HG03571 (cell line): ENCODE results near the gene PEAK3.

Experiments used
- ATAC-seq: cut with Tn5 transposase; IDR thresholded peaks from one replicate; pipeline ENCODE4 v1.9.1; 2021; ENCODE audit not compliant: unreplicated experiment

Gene PEAK3, protein sequence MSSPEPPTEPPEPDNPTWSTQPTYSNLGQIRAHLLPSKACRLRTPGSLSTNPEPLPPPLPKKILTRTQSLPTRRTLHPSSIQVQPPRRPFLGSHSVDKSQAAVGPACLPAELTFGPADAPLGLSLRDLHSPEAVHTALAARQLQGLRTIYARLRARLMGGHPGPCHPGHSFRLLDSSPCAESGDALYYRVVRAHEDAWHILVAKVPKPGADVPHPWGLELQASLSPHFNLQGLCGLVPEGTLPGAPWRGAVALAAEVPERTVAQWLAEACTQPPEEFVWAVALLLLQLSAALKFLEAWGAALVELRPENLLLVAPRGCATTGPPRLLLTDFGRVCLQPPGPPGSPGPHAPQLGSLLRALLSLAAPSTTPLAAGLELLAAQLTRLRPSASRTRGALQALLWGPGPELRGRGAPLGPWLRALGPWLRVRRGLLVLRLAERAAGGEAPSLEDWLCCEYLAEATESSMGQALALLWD

DNA sequence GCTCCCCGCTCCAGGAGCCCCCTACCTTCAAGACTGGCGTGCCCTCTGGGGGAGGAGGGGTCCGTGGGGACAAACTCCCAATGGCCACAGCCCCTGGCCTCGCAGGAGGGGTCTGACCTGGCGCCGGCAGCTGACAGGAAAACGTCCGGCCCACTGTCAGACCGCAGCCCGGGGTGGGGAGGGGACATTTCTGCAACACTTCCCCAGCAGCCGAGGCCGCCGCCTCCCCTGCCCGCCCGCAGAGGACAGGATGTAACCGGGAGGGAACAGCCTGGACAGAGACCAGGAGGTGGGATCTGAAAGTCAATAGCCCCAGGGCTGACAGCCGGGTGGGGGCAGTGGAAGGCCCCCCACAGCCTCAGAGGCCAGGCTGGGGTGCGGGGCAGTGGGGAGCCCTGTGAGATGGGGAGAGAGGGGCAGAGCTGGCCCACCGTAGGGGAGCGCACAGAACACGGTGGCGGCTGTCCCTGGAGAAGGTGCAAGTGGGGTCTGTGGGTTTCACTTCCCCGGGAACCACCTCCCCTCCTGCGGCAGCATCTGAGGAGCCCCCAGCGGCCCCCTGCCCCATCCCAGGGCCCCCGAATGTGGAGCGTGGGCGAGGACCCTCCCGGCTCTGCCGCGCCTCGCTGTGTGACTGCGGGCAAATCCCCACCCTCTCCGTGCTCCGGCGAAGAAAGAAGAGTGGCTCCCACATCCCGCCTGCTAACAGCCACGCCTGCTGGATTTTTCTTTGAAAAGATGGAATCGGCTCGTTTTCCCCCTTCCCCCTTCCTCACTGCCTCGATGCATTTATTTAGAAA is at the start of gene PEAK3:
Gene PEAK3, minus strand, starts transcription at position 114 of the 800 bp plus-strand sequence. CDS start 1,244 bp downstream, outside the sequence.
- ATAC-seq = no peak

DNA sequence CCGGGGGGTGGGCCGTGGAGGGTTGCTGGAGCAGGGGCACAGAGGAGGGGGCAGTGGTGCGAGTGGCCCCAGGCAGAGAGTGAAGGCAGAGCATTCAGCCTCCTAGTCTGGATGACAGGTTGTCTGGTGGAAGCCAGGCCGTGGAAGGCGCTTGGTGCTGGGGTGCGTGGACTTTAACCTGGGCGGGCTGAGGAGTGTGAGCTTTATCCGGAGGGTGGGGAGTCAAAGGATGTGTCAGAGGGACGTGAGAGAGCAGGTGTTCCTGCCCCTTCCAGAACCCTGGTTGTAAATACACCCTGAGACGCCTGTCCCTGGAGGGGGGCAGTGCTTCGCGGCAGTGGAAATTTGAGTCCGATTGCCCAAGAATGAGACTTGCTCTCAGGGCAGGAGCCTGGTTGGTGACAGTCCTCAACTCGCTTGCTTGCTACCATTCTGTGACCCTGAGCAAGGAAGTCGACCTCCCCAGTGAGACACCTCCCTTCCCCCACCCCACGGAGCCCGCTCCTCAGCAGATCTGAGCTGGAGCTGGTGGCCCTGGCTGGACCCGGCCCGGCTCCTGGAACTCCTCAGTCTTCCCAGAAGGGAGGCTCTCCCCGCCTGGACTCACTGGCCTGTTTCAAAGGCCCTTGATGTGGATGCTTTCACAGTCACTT is 48.8 kb upstream of the PEAK3 start:
- no peak for ATAC-seq

GRCh38 chr19:2330255-2330631 is 48.3 kb upstream of the PEAK3 start:
- ATAC-seq = no peak

DNA sequence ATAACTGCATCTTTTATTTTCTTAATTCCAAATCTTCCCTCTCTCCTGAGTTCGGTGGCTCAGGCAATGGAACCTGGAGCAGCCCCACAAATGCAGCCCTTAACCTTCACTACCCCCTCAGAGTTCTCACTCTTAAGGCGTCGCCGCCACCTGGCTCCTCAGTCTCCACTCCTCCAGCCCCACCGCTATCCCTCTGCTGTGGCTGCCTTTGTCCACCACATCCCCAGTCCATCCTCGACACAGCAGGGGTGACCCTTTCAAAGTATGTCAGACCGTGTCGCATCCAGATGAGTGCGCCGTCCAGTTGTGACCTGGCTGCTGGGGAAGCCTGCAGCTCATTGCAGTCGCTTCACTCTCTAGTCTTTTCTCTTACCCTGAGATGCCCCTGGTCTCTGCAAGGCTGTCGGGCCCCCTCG is 47.5 kb upstream of the PEAK3 start:
- no peak for ATAC-seq

- no peak for ATAC-seq
Measured at GRCh38 chr19:2329149-2329478, 47.1 kb upstream of the PEAK3 start.

- ATAC-seq = peak; percentile 60
Measured at GRCh38 chr19:2328401-2329148, 46.6 kb upstream of the PEAK3 start, which contains the start of the genes LSM7 and SPPL2B. LSM7 (minus strand) TSS chr19:2328586; CDS start chr19:2328566, 20 bp downstream. SPPL2B (plus strand) TSS chr19:2328684; CDS start chr19:2328710, 26 bp downstream.

GRCh38 chr19:2327773-2328400 is 45.9 kb upstream of the PEAK3 start:
- ATAC-seq = no peak

GRCh38 chr19:2326699-2327360 is 44.9 kb upstream of the PEAK3 start:
- no peak for ATAC-seq

DNA sequence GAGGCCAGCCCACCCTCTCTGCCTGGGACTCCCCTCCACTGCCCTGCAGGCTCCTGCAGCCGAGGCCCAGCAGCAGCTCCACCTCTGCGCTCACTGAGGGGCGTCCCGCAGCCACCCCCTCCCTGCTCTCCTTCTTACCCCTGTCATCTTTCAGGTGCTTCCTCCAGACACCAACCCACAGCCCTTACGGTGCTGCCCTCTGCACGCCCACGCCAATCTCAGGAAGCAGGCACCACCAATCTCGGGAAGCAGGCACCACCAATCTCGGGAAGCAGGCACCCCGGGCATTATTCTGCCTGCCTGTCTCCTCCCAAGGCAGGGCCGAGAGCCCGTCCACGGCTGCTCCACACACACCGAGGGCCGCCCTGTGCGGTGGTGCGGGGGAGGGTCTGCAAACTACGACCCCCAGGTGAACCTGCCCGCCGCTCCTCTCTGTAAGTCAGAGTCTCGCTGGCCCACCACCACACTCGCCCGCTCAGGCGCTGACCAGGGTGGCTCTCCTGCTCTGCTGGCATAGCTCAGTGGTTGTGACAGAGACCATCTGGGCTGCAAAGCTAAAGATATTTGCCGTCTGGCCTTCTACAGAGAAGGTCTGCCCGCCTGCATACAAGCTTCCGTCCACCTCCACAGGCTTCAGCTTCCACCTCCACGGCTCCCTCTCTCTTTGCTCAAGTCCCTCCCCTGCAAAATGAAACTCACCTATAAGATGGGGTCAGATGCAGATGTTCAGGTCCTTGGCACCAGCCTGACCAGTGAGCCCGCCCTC is 43.5 kb upstream of the PEAK3 start:
- no peak for ATAC-seq

GRCh38 chr19:2324220-2324948 is 42.4 kb upstream of the PEAK3 start:
- ATAC-seq = no peak

DNA sequence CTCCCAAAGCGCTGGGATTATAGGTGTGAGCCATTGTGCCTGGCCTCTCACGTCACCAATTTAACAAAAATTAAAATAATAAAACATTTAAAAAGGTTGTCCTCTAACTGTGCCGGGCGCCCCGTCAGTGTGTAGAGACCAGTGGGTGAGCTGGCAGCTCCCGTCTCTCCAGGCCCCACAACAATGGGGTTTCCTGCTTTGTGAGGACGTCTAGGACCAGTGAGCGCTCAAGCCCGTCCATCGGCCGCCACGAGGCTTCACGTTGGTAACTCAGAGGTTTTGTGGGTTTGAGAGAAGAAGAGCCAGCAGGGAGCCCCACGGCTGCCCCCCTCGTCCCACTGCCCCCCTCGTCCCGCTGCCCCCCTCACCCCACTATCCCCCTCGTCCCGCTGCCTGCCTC is 41.7 kb upstream of the PEAK3 start:
- no peak for ATAC-seq

DNA sequence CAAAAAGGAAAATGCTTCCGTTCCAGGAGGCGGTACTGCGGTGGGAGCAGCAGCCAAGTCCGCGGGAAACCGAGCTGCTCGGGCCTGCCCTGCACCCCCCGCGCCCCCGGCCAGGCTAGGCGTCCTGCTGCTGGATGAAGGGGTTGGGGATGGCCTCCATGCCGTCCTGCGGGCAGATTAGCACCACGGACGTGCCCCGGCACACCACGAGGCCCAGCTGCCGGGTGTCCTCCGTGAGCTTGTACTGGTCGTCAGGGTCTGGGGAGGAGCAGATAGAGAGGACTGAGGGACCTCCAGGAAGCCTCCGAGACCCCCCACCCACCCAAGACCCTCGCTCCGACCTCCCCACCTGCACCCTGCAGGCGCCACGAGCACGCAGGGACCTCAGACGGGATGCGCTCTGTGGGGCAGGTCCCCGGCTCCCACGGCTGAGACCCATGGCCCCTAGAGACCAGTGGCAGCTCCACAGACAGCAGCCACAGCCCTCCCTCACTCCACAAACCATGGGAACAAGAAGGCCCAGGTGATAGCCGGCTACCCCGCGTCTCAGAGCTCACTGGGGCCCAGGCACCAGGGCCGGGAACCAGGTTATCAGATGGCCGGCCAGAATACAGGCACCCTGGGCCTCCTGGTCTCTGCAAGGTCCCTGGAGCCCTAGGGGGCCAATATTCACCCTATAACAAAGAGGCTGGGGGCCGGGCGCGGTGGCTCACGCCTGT is 39.7 kb upstream of the PEAK3 start:
- no peak for ATAC-seq

GRCh38 chr19:2320939-2321338 is 39.0 kb upstream of the PEAK3 start:
- no peak for ATAC-seq

DNA sequence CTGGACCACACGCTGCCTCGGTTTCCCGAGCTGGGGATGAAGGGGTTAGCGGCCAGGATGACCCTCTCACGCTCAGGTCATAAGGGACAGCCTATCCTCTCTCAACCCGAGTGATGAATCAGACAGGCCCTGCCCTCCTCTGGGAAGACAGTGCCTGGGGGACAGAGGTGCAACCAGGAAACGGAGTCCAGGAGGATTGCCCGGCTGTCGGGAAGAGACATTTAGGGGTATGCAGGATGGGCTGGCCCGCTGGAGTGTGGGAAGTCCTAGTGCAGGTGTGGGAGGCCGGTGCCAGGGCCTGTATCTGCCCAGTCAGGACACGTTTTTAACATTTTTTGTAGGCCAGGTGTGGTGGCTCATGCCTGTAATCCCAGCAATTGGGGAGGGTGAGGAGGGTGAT is 38.1 kb upstream of the PEAK3 start:
- no peak for ATAC-seq

GRCh38 chr19:2319551-2319950 is 37.6 kb upstream of the PEAK3 start:
- ATAC-seq = no peak

- ATAC-seq = no peak
Measured at GRCh38 chr19:2318923-2319322, 36.9 kb upstream of the PEAK3 start.

- no peak for ATAC-seq
Measured at GRCh38 chr19:2317756-2318155, 35.8 kb upstream of the PEAK3 start.

DNA sequence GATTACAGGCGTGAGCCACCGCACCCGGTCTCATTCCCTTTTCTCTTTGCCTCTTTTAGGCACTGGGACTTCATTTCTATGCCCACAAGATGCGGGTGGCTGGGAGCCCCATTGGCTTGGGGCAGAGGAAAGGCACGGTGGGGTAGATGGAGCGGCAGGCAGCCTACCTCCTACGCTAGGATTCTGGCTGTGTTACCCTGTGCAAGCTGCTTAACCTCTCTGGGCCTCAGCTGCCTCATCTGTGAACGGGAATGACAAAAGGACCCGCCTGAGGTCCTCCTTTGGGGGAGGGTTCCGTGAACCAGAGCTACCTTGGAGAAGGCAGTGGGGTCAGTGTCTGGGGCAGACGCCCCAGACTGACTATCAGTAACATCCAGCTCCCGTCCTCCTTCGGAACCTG is 35.3 kb upstream of the PEAK3 start:
- ATAC-seq = no peak
